GM12874 (cell line): Measurements from ENCODE around the gene C4orf51.

ENCODE experiments used
- CTCF ChIP-seq: IDR thresholded peaks from 2 replicates; pipeline ENCODE4 v1.5.1; 2011; ENCODE audit warnings: low read depth, mild to moderate bottlenecking, control low read depth, low read length, moderate library complexity; ENCODE audit not compliant: insufficient read depth

Gene C4orf51

DNA sequence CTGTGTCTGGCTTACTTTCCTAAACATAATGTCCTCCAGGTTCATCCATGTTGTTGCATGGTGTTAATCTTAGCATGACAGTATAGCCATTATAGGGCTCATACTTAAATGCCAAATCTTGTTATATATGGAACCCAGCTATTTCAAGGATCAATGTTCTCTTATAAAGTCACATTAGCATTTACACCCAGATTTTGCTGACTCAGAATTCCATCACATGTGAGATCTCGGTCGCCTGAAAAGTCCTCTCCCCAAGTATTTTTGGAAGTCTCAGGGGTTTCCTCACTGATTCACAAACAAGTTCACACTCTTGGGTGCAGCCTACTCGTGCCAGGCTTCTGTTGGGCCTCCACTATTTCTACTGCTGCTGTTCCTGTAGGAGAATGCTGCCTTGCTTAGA is 19.9 kb upstream of the C4orf51 start:
- no peak for TF ChIP-seq CTCF

- TF ChIP-seq CTCF = no peak
These were observed 16.8 kb upstream of the C4orf51 start for GRCh38 chr4:145663194-145663593.

DNA sequence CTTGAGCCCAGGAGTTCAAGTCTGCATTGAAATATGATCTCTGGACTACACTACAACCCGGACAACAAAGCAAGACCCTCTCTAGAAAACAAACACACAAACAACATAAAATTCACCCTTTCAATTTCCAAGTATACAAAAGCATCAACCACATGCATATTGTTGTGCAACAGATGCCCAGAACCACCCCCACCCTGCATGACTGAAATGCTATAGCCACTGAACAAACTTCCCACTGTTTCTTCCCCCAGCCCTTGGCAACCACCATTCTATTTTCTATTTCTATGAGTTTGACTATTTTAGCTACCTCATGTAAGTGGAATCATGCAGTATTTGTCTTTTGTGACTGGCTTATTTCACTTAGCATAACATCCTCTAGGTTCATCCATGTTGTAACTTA is 14.2 kb upstream of the C4orf51 start:
- no peak for TF ChIP-seq CTCF

GRCh38 chr4:145670422-145670821 is 9.5 kb upstream of the C4orf51 start:
- TF ChIP-seq CTCF = no peak

DNA sequence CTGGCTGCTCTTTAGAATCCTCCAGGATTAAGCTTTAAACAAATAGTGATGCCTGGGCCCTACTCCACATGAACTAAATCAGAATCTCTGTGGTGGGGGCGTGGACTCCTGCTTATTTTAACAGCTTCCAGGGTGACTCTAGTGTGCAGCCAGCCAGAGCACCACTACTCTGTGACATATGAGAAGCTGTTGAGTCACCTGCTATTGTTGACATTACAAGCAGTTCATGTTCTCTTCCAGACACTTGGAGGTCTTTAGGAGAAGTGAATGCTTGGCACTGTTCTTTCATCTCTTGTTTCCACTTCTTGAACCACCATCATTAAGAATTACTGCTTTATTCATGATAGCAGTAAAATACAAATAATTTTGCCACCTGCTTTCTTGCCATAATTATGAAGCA is 426 bp upstream of the C4orf51 start:
- TF ChIP-seq CTCF = no peak

DNA sequence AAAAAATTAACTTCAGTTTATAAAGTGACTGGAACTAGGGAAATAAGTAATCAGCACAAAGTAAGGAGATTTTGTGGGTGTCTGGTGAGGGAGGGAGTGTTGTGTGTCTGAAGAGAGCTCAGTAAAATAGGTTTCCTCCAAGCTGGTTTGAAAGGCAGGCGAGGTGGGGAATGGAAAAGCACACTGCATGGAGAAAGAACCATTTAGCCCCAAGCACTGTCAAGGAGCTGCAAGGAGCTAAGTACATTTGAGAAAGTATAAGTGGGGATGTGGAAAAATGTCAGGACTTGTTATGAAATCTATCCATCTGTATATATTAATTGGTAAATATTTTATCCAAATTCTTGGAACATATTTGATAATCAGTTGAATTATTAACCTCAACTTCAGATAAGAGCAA is 956 bp downstream of the C4orf51 start:
- TF ChIP-seq CTCF = no peak

DNA sequence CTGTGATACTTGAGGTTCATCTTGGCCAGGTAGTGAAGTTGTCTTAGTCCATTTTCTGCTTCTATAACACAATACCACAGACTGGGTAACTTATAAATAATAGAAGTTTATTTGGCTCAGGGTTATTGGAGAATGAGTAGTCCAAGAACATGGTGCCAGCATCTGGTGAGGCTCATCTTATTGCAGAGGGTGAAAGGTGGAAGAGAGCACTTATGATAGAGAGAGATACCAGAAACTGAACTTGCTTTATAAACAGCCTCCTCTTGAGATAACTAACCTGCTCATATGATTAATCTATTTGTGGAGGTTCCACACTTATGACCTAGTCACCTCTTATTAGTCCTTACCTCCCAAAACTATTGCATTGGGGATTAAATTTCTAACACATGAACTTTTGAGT is 1.6 kb downstream of the C4orf51 start:
- no peak for TF ChIP-seq CTCF

- no peak for TF ChIP-seq CTCF
These were observed 2.0 kb downstream of the C4orf51 start for GRCh38 chr4:145681956-145682355.
